Muscle of leg (tissue), 11 donors: Measurements from ENCODE around the gene G3BP1. TPM values are rescaled to one million over a fixed set of nuclear protein-coding genes. Genes with fewer than 3 reads are reported as not detected.

Experiments
- DNase-seq: peaks from one replicate; pipeline ENCODE4 v3.0.0; 2013
- H3K27ac ChIP-seq: one replicate; pipeline ENCODE4 v1.5.1; 2013; ENCODE audit warnings: mild to moderate bottlenecking, low read length, control low read depth
- H3K27me3 ChIP-seq: one replicate; pipeline ENCODE4 v1.6.1; 2013; ENCODE audit warnings: low read length; ENCODE audit not compliant: control insufficient read depth, insufficient read depth
- H3K36me3 ChIP-seq: one replicate; pipeline ENCODE4 v1.6.1; 2013; ENCODE audit warnings: low read length; ENCODE audit not compliant: control insufficient read depth, insufficient read depth
- H3K4me1 ChIP-seq: one replicate; pipeline ENCODE4 v1.6.1; 2013; ENCODE audit warnings: low read length; ENCODE audit not compliant: control insufficient read depth, insufficient read depth
- H3K4me3 ChIP-seq: one replicate; pipeline ENCODE4 v1.5.1; 2013; ENCODE audit warnings: low read length, control low read depth
- H3K9me3 ChIP-seq: replicated peaks from 2 replicates; pipeline ENCODE4 v1.6.1; 2013; ENCODE audit warnings: low read depth, low read length; ENCODE audit not compliant: control insufficient read depth
- WGBS: methylation state at CpG from one replicate; pipeline ENCODE4 v1.1.5; 2013; ENCODE audit warnings: missing lambda C conversion rate; ENCODE audit not compliant: insufficient coverage; 5-methylcytosine and 5-hydroxymethylcytosine counted together
- polyA plus RNA-seq, 8 donors: library from polyadenylated mRNA; unstranded; fragments of 120-200 nt; gene quantifications; one replicate each; pipeline versions ENCODE4 v1.2.1 to v1.2.3, GENCODE V29; 2013; ENCODE audit warnings: inconsistent platforms in 1 of 8, low replicate concordance in 1 of 8; ENCODE audit not compliant: insufficient read length in 8 of 8, insufficient read depth in 1 of 8
- total RNA-seq: library from RNA; stranded (reverse); fragments of 120-200 nt; gene quantifications from one replicate; pipeline ENCODE4 v1.2.4, GENCODE V29; 2013

Gene G3BP1
- total and polyA plus RNA-seq, 9 donors, result 69.6 to 122 (median 94.4) TPM

- H3K36me3 ChIP-seq, result peaks cover 25% of the 10 kb centered on the region
- no peaks in the 10 kb centered on the region for H3K9me3 ChIP-seq
- H3K27me3 ChIP-seq, result no peaks in the 10 kb centered on the region
- H3K4me3 ChIP-seq, result no peak overlapping the region
- H3K4me1 ChIP-seq, result peaks cover 2% of the 10 kb centered on the region
- no peak for DNase-seq
- no peak overlapping the region for H3K27ac ChIP-seq
- WGBS, result no CpG with 5 or more reads among the region's 1 CpG
These were observed 38.7 kb downstream of the G3BP1 start for GRCh38 chr5:151810449-151810848.

GRCh38 chr5:151810897-151811296 is 39.1 kb downstream of the G3BP1 start:
- H3K36me3 ChIP-seq, result peaks cover 28% of the 10 kb centered on the region
- 100% methylated on average over 1 of the region's 1 CpG for WGBS
- no peak overlapping the region for H3K4me3 ChIP-seq
- H3K27me3 ChIP-seq, result no peaks in the 10 kb centered on the region
- H3K9me3 ChIP-seq, result no peaks in the 10 kb centered on the region
- H3K4me1 ChIP-seq, result peaks cover 2% of the 10 kb centered on the region
- DNase-seq, result no peak
- H3K27ac ChIP-seq, result no peak overlapping the region

GRCh38 chr5:151811593-151812321 is 40.0 kb downstream of the G3BP1 start:
- H3K4me3 ChIP-seq, result no peak overlapping the region
- no peaks in the 10 kb centered on the region for H3K27me3 ChIP-seq
- H3K4me1 ChIP-seq, result peaks cover 2% of the 10 kb centered on the region
- no peaks in the 10 kb centered on the region for H3K9me3 ChIP-seq
- H3K27ac ChIP-seq, result no peak overlapping the region
- no CpG with 5 or more reads among the region's 5 CpGs for WGBS
- peaks cover 27% of the 10 kb centered on the region for H3K36me3 ChIP-seq
- peak; percentile 28 for DNase-seq

GRCh38 chr5:151812757-151813309 is 41.1 kb downstream of the G3BP1 start:
- 57% methylated on average over 1 of the region's 2 CpGs for WGBS
- peaks cover 23% of the 10 kb centered on the region for H3K36me3 ChIP-seq
- DNase-seq, result peak; percentile 27
- H3K27me3 ChIP-seq, result no peaks in the 10 kb centered on the region
- no peaks in the 10 kb centered on the region for H3K9me3 ChIP-seq
- H3K27ac ChIP-seq, result no peak overlapping the region
- H3K4me1 ChIP-seq, result peaks cover 2% of the 10 kb centered on the region
- no peak overlapping the region for H3K4me3 ChIP-seq

- H3K27ac ChIP-seq, result no peak overlapping the region
- no CpG with 5 or more reads among the region's 1 CpG for WGBS
- peaks cover 2% of the 10 kb centered on the region for H3K4me1 ChIP-seq
- no peaks in the 10 kb centered on the region for H3K9me3 ChIP-seq
- H3K4me3 ChIP-seq, result no peak overlapping the region
- no peak for DNase-seq
- H3K27me3 ChIP-seq, result no peaks in the 10 kb centered on the region
- peaks cover 17% of the 10 kb centered on the region for H3K36me3 ChIP-seq
These were observed 43.3 kb downstream of the G3BP1 start for GRCh38 chr5:151815051-151815450.

- DNase-seq, result no peak
- H3K27me3 ChIP-seq, result no peaks in the 10 kb centered on the region
- H3K4me3 ChIP-seq, result no peak overlapping the region
- peaks cover 8% of the 10 kb centered on the region for H3K36me3 ChIP-seq
- H3K27ac ChIP-seq, result no peak overlapping the region
- no peaks in the 10 kb centered on the region for H3K9me3 ChIP-seq
- H3K4me1 ChIP-seq, result peaks cover 2% of the 10 kb centered on the region
These were observed 48.1 kb downstream of the G3BP1 start for GRCh38 chr5:151819830-151820229.

GRCh38 chr5:151820271-151820670 is 48.5 kb downstream of the G3BP1 start:
- H3K4me3 ChIP-seq, result no peak overlapping the region
- no peaks in the 10 kb centered on the region for H3K27me3 ChIP-seq
- no CpG with 5 or more reads among the region's 3 CpGs for WGBS
- H3K4me1 ChIP-seq, result no peaks in the 10 kb centered on the region
- H3K9me3 ChIP-seq, result no peaks in the 10 kb centered on the region
- peak; percentile 30 for DNase-seq
- H3K27ac ChIP-seq, result no peak overlapping the region
- H3K36me3 ChIP-seq, result peaks cover 5% of the 10 kb centered on the region

- Histone ChIP-seq H3K27me3 (no peaks in the 10 kb centered on the region), H3K4me1 (peaks cover 2% of the 10 kb centered on the region), H3K4me3 (no peak overlapping the region), H3K27ac (no peak overlapping the region), H3K36me3 (peaks cover 2% of the 10 kb centered on the region), H3K9me3 (no peaks in the 10 kb centered on the region)
- DNase-seq, result no peak
- no CpG with 5 or more reads among the region's 1 CpG for WGBS
These were observed 49.1 kb downstream of the G3BP1 start for GRCh38 chr5:151820903-151821302.

- Histone ChIP-seq H3K27ac (no peak overlapping the region), H3K36me3 (peaks cover 2% of the 10 kb centered on the region), H3K4me3 (no peak overlapping the region), H3K9me3 (no peaks in the 10 kb centered on the region), H3K27me3 (no peaks in the 10 kb centered on the region), H3K4me1 (peaks cover 2% of the 10 kb centered on the region)
- no peak for DNase-seq
- WGBS, result no CpG with 5 or more reads among the region's 4 CpGs
These were observed 50.4 kb downstream of the G3BP1 start for GRCh38 chr5:151822141-151822540.

GRCh38 chr5:151825445-151825844 is 53.7 kb downstream of the G3BP1 start:
- peaks cover 2% of the 10 kb centered on the region for H3K9me3 ChIP-seq
- no CpG with 5 or more reads among the region's 1 CpG for WGBS
- peaks cover 2% of the 10 kb centered on the region for H3K4me1 ChIP-seq
- peak; percentile 91 for DNase-seq
- no peak overlapping the region for H3K27ac ChIP-seq
- H3K4me3 ChIP-seq, result no peak overlapping the region
- H3K36me3 ChIP-seq, result peaks cover 2% of the 10 kb centered on the region
- H3K27me3 ChIP-seq, result no peaks in the 10 kb centered on the region
